ENCODE measurements around the gene TBC1D1. TPM values are rescaled to one million over a fixed set of nuclear protein-coding genes. Genes with fewer than 3 reads are reported as not detected.

The TBC1D1 gene
- total RNA-seq, 1 donor from 2014 or later, result 113 TPM

DNA sequence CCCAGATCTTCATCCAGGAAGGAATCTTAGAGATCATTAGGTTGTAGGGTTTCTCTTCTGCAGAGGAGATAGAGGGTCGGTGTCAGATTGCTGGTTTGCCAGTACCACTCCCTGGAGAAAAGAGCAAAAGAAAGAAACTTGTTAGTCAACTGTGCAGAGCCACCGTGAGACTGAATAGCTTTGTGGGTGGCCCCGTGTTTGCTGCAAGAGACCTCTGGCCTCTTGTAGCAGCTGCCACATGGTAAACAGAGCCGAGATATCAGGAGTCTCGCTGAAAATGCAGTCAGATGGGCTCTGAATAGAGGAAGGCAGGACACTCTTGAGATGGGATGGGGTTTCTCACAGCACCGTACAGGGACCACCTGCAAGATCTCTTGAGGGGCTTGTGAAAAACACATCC lies 219.0 kb downstream of the TBC1D1 start:
- Mint-ChIP-seq H3K36me3 (ENCODE audit: low read depth) (peaks cover 19% of the 10 kb centered on the region), H3K27me3 (ENCODE audit: low read depth) (peaks cover 7% of the 10 kb centered on the region), H3K4me1 (peaks cover 59% of the 10 kb centered on the region), H3K4me3 (peak overlapping the region; percentile 9), H3K27ac (ENCODE audit: unreplicated experiment) (no peak overlapping the region), H3K9me3 (no peaks in the 10 kb centered on the region)
- DNase-seq (ENCODE audit: low read depth, low spot score), result peak; percentile 20
- TF ChIP-seq, protein P1, sequence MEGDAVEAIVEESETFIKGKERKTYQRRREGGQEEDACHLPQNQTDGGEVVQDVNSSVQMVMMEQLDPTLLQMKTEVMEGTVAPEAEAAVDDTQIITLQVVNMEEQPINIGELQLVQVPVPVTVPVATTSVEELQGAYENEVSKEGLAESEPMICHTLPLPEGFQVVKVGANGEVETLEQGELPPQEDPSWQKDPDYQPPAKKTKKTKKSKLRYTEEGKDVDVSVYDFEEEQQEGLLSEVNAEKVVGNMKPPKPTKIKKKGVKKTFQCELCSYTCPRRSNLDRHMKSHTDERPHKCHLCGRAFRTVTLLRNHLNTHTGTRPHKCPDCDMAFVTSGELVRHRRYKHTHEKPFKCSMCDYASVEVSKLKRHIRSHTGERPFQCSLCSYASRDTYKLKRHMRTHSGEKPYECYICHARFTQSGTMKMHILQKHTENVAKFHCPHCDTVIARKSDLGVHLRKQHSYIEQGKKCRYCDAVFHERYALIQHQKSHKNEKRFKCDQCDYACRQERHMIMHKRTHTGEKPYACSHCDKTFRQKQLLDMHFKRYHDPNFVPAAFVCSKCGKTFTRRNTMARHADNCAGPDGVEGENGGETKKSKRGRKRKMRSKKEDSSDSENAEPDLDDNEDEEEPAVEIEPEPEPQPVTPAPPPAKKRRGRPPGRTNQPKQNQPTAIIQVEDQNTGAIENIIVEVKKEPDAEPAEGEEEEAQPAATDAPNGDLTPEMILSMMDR (conservative IDR thresholded peaks at IDR 0.05), result no peak

DNA sequence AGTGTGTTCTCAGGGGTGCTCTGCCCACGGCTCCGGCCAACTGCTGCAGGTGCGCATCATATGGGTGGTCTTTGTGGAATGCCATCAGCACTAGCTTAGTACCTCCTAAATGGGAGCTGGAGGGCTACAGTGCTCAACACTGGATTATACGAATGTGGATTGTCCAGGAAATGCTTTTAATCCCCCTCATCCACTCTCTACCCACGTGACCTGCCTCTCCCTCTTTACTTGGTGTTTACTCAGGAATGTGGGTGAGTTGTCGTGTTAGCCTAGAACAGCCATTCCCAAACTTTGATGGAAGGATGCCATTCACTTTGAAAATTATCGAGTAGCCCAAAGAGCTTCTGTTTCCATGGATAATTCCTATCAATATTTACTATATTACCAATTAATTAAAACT lies 220.1 kb downstream of the TBC1D1 start:
- H3K9me3 Mint-ChIP-seq, result no peaks in the 10 kb centered on the region
- no peak overlapping the region for H3K4me3 Mint-ChIP-seq
- peaks cover 65% of the 10 kb centered on the region for H3K4me1 Mint-ChIP-seq
- peaks cover 7% of the 10 kb centered on the region for H3K27me3 Mint-ChIP-seq (ENCODE audit: low read depth)
- peaks cover 17% of the 10 kb centered on the region for H3K36me3 Mint-ChIP-seq (ENCODE audit: low read depth)
- H3K27ac Mint-ChIP-seq (ENCODE audit: unreplicated experiment), result no peak overlapping the region
- TF ChIP-seq, protein P1 (conservative IDR thresholded peaks at IDR 0.05), result no peak
- DNase-seq (ENCODE audit: low read depth, low spot score), result no peak

DNA sequence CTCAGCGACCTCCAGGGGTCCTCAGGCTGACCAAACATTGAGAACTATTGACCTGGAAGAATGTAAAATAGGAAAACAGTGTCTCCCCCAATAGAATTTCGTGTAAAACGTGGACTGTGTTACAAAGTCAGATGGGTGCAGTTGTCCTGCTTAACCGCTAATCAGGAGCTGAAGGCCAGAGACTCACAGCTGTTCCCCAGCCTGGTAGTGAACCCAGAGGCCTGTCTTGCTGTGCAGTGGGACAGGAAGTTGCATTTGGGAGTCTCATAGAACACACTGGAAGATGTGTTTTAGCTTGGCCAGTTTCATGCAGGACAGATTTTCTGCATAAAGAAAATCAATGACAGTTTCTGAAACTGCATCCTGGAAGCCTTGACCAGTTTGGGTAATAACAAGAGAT lies 220.8 kb downstream of the TBC1D1 start:
- TF ChIP-seq, protein P1 (conservative IDR thresholded peaks at IDR 0.05), result no peak

DNA sequence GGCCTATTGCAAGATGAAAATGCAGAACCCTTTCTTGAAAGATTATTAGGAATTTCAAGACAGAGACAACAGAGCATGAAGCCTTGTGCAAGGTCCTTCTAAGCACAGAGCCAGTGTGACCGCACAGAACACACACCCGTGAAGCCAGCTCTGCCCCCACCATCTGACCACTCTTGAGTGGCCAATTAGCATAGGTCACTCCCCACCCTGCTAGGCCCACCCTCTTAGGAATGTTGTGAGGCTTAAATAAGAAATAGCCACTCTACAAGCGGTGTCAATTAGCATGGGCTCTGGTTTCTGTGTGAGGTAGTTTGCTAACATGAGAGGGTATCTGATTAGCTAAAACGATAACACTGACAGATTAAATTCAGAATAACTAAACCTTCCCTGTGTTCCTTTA lies 222.2 kb downstream of the TBC1D1 start:
- peak overlapping the region; percentile 40 for H3K27ac Mint-ChIP-seq (ENCODE audit: unreplicated experiment)
- TF ChIP-seq, protein P1 (conservative IDR thresholded peaks at IDR 0.05), result no peak
- peaks cover 3% of the 10 kb centered on the region for H3K27me3 Mint-ChIP-seq (ENCODE audit: low read depth)
- H3K9me3 Mint-ChIP-seq, result no peaks in the 10 kb centered on the region
- no peak overlapping the region for H3K4me3 Mint-ChIP-seq
- H3K4me1 Mint-ChIP-seq, result peaks cover 70% of the 10 kb centered on the region
- peaks cover 15% of the 10 kb centered on the region for H3K36me3 Mint-ChIP-seq (ENCODE audit: low read depth)
- no peak for DNase-seq (ENCODE audit: low read depth, low spot score)

More for the DNA sequence above, 220.8 kb downstream of the TBC1D1 start:
- Mint-ChIP-seq H3K9me3 (no peaks in the 10 kb centered on the region), H3K4me3 (no peak overlapping the region), H3K4me1 (peaks cover 70% of the 10 kb centered on the region), H3K36me3 (ENCODE audit: low read depth) (peaks cover 20% of the 10 kb centered on the region), H3K27ac (ENCODE audit: unreplicated experiment) (no peak overlapping the region), H3K27me3 (ENCODE audit: low read depth) (peaks cover 7% of the 10 kb centered on the region)
- DNase-seq (ENCODE audit: low read depth, low spot score), result no peak

DNA sequence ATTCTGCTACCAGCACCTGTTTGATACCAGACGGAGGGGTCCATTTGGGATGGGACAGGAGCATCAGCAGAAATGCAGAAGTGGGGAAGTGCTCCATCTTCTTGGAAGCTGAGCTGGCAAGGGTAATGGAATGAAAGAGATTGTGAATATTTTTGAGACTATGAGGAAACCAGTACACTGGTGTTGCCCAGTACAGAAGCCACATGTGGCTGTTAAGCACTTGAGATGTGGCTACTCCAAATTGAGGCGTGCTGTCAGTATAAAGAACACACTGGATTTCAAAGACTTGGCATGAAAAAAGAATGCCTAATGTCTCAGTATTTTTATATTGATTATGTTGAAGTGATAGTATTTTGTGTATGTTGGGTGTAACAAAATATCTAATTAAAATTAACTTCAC lies 222.7 kb downstream of the TBC1D1 start:
- Mint-ChIP-seq H3K4me3 (no peak overlapping the region), H3K36me3 (ENCODE audit: low read depth) (peaks cover 14% of the 10 kb centered on the region), H3K4me1 (peaks cover 69% of the 10 kb centered on the region), H3K27ac (ENCODE audit: unreplicated experiment) (peak overlapping the region; percentile 40), H3K9me3 (no peaks in the 10 kb centered on the region), H3K27me3 (ENCODE audit: low read depth) (peaks cover 1% of the 10 kb centered on the region)
- no peak for DNase-seq (ENCODE audit: low read depth, low spot score)
- TF ChIP-seq, protein P1 (conservative IDR thresholded peaks at IDR 0.05), result no peak
